GM12873 (cell line): ENCODE data around the gene ST8SIA2.
A peak's percentile ranks its signal among the peaks of the same experiment; 100 is the strongest.

Experiments
- TF ChIP-seq, protein P1 (sequence below): IDR thresholded peaks from 2 replicates; pipeline ENCODE4 v1.5.1; 2012; ENCODE audit warnings: low read depth, mild to moderate bottlenecking, moderate library complexity, low read length, control low read depth; ENCODE audit not compliant: insufficient read depth; ENCODE audit errors: missing control alignments

Gene ST8SIA2

DNA sequence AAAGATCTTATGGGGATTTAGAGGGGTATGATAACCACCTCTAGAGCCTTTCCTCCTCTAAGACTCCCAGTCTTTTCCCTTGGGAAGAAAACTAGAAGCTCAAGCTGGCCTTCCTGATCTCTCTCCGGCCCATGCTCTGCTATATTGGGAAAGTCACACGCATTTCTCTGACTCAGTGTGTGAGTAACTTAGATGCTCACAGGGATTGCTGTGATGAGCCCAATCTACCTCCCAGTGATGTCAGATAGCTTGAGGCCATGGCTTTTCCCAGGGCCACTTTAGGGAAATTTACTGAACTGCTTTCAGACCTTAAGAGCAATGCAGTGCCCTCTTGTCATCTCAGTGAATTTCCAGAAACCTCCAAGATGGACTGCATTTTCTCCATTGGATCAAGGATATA is 8.6 kb upstream of the ST8SIA2 start:
- TF ChIP-seq, protein P1, sequence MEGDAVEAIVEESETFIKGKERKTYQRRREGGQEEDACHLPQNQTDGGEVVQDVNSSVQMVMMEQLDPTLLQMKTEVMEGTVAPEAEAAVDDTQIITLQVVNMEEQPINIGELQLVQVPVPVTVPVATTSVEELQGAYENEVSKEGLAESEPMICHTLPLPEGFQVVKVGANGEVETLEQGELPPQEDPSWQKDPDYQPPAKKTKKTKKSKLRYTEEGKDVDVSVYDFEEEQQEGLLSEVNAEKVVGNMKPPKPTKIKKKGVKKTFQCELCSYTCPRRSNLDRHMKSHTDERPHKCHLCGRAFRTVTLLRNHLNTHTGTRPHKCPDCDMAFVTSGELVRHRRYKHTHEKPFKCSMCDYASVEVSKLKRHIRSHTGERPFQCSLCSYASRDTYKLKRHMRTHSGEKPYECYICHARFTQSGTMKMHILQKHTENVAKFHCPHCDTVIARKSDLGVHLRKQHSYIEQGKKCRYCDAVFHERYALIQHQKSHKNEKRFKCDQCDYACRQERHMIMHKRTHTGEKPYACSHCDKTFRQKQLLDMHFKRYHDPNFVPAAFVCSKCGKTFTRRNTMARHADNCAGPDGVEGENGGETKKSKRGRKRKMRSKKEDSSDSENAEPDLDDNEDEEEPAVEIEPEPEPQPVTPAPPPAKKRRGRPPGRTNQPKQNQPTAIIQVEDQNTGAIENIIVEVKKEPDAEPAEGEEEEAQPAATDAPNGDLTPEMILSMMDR: no peak

DNA sequence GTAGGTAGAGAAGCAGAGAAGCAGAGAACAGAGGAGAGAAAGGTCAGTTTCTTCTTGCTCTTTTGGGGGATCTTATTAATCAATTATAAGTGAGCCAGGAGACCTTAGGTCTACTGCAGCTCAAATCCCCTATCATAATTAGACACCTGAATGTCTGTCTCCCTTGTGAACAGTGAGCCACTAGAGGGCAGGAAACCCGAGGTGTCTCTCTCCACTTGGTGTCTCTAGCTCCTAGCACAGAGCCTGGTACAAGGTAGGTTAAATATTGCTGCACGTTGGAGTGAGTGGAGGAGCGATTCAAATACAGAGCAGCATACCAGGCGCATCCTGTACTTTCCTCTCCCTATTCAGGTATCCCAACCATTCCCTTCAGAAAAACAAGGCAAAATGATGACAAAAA is 2.0 kb upstream of the ST8SIA2 start:
- TF ChIP-seq, protein P1: peak; percentile 58

DNA sequence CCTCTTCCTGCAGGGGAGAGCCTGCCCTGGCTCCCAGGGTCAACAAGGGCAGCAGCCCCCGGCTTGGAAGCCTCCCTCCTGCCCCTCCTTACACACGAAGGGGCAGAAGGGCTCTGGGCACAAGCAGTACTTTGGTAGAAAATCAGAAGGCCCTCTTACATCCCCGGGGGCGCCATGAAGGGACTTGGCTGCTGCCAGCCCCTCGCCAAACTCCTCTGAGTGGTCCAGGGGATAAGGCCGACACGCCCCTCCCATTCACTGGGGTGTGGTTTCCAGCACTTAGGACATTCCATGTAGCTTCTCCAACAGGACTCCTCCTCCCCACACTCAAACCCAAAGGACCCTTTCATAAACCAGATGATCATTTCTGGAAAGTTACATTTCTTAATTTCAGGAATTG is 1.2 kb upstream of the ST8SIA2 start:
- TF ChIP-seq, protein P1: no peak

DNA sequence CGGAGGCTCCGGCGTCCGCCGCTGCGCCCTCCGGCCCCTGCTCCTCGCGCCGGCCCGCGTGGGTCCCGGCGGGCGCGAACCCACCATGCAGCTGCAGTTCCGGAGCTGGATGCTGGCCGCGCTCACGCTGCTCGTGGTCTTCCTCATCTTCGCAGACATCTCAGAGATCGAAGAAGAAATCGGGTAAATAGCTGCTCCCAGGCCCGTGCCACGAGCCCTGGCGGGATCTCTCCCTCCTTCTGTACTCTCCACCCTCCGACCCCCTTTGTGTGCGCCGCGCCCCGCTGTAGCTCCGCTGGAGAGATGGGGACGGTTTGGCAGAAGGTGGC is 263 bp downstream of the ST8SIA2 start:
- TF ChIP-seq, protein P1: no peak

DNA sequence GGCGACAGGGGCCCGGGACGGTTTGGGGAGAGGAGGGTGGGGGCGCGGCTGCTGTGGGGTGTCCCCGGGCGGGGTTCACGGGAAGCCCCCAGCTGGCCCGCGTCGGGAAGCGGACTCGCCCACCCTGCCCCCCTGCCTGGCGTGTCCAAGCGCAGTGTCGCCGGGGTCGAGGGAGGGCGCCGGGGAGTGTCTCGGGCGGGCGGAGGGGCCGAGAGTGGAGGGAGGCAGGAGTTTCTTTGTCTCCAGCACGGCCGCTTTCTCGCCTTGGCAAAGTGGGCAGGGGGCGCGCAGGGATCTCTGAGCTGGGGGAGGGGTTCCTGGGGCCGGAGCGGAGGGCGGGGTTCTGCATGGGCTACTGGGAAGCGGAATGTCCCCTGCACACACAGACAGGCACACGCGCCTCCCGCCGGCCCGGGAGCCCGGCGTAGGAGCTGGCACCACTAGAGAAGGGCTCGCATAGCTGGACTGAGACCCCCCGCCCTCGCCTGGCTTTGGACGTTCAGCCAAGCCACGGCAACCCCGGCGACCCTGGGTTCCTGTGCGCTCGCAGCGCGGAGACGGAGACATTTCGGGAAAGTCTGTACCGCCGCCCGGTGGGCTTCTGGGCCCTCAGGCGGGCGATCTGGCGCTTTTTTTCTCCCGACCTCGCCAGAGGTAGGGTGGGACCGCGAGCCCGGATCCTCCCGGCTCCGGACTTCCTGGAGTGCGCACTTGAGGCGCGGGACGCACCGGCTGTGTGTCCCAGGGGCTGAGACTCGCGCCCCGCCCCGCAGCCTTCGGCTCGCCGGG is 822 bp downstream of the ST8SIA2 start:
- TF ChIP-seq, protein P1: no peak

DNA sequence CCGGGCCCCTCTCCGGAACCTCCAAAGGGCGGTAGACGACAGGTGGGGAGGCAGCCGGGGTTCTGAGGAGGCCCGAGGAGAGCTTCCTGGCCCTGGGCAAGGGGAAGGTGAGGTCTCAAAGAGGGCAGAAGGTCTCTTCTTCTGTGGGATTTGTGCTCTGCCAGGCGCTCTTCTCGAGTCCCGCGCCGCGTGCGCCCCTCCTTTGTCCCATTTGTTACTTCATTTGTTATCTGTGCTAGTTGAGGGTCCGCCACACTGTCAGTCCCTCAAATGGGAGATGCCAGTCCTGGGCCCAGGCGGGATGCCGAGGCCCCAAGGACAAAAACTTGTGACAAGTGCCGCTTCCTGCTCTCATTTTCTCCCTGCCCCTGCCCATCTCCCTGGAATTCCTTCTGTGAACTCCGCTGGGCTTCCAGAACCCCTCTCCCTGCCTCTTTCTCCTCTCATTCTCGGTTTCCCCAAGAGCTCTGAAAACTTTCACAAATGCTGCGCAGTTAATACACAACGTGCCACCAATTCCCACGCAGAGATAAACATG is 1.5 kb downstream of the ST8SIA2 start:
- TF ChIP-seq, protein P1: no peak

DNA sequence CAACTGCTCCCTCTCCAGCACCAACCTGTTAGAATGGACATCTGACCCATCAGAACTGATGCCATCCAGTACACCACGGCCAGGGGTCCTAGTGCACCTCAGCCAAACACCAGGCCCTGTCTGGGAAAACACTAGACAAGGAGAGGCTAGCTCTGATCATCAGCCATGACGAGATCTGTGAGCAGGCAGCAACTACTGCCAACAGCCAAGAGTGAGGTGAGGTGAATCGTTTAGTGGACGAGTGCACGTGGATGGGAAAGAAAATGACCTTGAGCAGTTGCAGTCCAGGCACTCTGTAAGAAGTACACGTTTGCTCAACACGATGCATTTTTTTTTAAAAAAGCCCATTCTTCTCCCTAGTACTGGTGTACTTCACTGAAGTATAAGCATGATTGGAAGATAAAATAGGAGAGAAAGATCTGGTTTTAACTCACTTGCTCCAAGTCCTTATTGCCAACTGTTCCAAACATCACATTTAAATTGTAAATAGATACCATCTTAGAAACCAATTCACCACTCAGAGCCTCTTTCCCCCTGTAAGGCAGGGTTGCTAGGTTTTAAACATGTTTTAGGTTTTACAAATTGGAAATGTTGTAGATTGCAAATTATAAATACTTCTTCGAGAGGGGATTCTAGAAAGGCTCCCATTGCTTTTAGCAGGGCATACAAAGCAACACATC is 5.7 kb downstream of the ST8SIA2 start:
- TF ChIP-seq, protein P1: no peak
